WTC11 (cell line): ENCODE results near the gene TMX2. TPM values are rescaled to one million over a fixed set of nuclear protein-coding genes. Genes with fewer than 3 reads are reported as not detected.

Experiments
- ATAC-seq: fragments of 200-7000 bp; cut with Tn5 transposase; 2 replicates; pipeline ENCODE4 v1.10.0; 2021; ENCODE audit warnings: mild to moderate bottlenecking, moderate library complexity
- CTCF ChIA-PET: fragments of 300-600 bp; sonication (Branson Sonifier 250); formaldehyde crosslinking; loops from one replicate; lab custom pipeline; 2021; ENCODE audit warnings: antibody characterized with exemption; lab: Charles Lee
- POLR2A ChIA-PET: fragments of 350-600 bp; sonication (Branson Sonifier 250); formaldehyde crosslinking; loops from one replicate; lab custom pipeline; 2021; ENCODE audit warnings: antibody characterized with exemption; lab: Charles Lee
- DNase-seq: peaks from one replicate; pipeline ENCODE4 v3.0.0; 2021; ENCODE audit warnings: low spot score
- H3K27ac Mint-ChIP-seq: 2 replicates; pipeline ENCODE4 v1.8.0; 2021; ENCODE audit warnings: mixed read lengths
- H3K27me3 Mint-ChIP-seq: 2 replicates; pipeline ENCODE4 v1.8.0; 2021; ENCODE audit warnings: low read depth, mild to moderate bottlenecking, moderate library complexity, mixed read lengths
- H3K36me3 Mint-ChIP-seq: 2 replicates; pipeline ENCODE4 v1.8.0; 2021; ENCODE audit warnings: mixed read lengths
- H3K4me1 Mint-ChIP-seq: 2 replicates; pipeline ENCODE4 v1.8.0; 2022; ENCODE audit warnings: mixed read lengths
- H3K4me3 Mint-ChIP-seq: 2 replicates; pipeline ENCODE4 v1.8.0; 2021; ENCODE audit warnings: mild to moderate bottlenecking, moderate library complexity, mixed read lengths
- H3K9me3 Mint-ChIP-seq: 2 replicates; pipeline ENCODE4 v1.8.0; 2021; ENCODE audit warnings: mixed read lengths
- AFF4 ChIP-seq: sonication (generic); formaldehyde crosslinking; IDR thresholded peaks from 2 replicates; pipeline ENCODE4 v1.8.1; 2023; ENCODE audit warnings: mild to moderate bottlenecking, missing genetic modification reagents, borderline replicate concordance
- ATF6 ChIP-seq: sonication (generic); formaldehyde crosslinking; IDR thresholded peaks from 2 replicates; pipeline ENCODE4 v1.8.1; 2023; ENCODE audit warnings: mild to moderate bottlenecking, missing genetic modification reagents
- CREM ChIP-seq: sonication (generic); formaldehyde crosslinking; IDR thresholded peaks from 2 replicates; pipeline ENCODE4 v1.8.1; 2022; ENCODE audit warnings: mild to moderate bottlenecking, missing genetic modification reagents, moderate library complexity
- E2F1 ChIP-seq: sonication (generic); formaldehyde crosslinking; IDR thresholded peaks from 2 replicates; pipeline ENCODE4 v1.8.0; 2022; ENCODE audit warnings: mild to moderate bottlenecking, missing genetic modification reagents
- GABPB1 ChIP-seq: sonication (generic); formaldehyde crosslinking; IDR thresholded peaks from 2 replicates; pipeline ENCODE4 v1.8.1; 2023; ENCODE audit warnings: mild to moderate bottlenecking, missing genetic modification reagents
- GRHL2 ChIP-seq: fragments of 250-450 bp; sonication (Bioruptor Pico); IDR thresholded peaks from 2 replicates; pipeline ENCODE4 v1.8.0; 2022; ENCODE audit warnings: mild to moderate bottlenecking, moderate library complexity; ENCODE audit not compliant: insufficient replicate concordance, severe bottlenecking
- IRF2 ChIP-seq: sonication (generic); formaldehyde crosslinking; IDR thresholded peaks from 2 replicates; pipeline ENCODE4 v1.8.0; 2022; ENCODE audit warnings: low read depth, missing genetic modification reagents, borderline replicate concordance
- MYBL2 ChIP-seq: sonication (generic); formaldehyde crosslinking; IDR thresholded peaks from 2 replicates; pipeline ENCODE4 v1.8.1; 2023; ENCODE audit warnings: mild to moderate bottlenecking, moderate library complexity, missing genetic modification reagents
- PRDM15 ChIP-seq: sonication (generic); formaldehyde crosslinking; IDR thresholded peaks from 2 replicates; pipeline ENCODE4 v1.8.0; 2022; ENCODE audit warnings: missing genetic modification reagents
- PRRX2 ChIP-seq: fragments of 250-450 bp; sonication (Bioruptor Pico); IDR thresholded peaks from 2 replicates; pipeline ENCODE4 v1.8.0; 2021; ENCODE audit warnings: mild to moderate bottlenecking
- RORB ChIP-seq: fragments of 250-450 bp; sonication (Bioruptor Pico); IDR thresholded peaks from 2 replicates; pipeline ENCODE4 v1.9.0; 2021; ENCODE audit warnings: mild to moderate bottlenecking
- SP1 ChIP-seq: sonication (generic); formaldehyde crosslinking; conservative IDR thresholded peaks from 2 replicates; pipeline ENCODE4 v1.8.1; 2022; ENCODE audit warnings: missing genetic modification reagents
- TEAD4 ChIP-seq: sonication (generic); formaldehyde crosslinking; IDR thresholded peaks from 2 replicates; pipeline ENCODE4 v1.8.0; 2022; ENCODE audit warnings: mild to moderate bottlenecking, missing genetic modification reagents
- ZBTB21 ChIP-seq: sonication (generic); formaldehyde crosslinking; IDR thresholded peaks from 2 replicates; pipeline ENCODE4 v1.8.1; 2023; ENCODE audit warnings: mild to moderate bottlenecking, missing genetic modification reagents, borderline replicate concordance
- ZNF121 ChIP-seq: sonication (generic); formaldehyde crosslinking; IDR thresholded peaks from 2 replicates; pipeline ENCODE4 v1.8.0; 2023; ENCODE audit warnings: missing genetic modification reagents
- ZNF232 ChIP-seq: sonication (generic); formaldehyde crosslinking; IDR thresholded peaks from 2 replicates; pipeline ENCODE4 v1.8.0; 2022; ENCODE audit warnings: mild to moderate bottlenecking, missing genetic modification reagents
- ZNF317 ChIP-seq: sonication (generic); formaldehyde crosslinking; IDR thresholded peaks from 2 replicates; pipeline ENCODE4 v1.8.1; 2023; ENCODE audit warnings: low read depth, mild to moderate bottlenecking, moderate library complexity, missing genetic modification reagents, borderline replicate concordance
- ZNF423 ChIP-seq: fragments of 250-450 bp; sonication (Bioruptor Pico); IDR thresholded peaks from 2 replicates; pipeline ENCODE4 v2.1.2; 2022; ENCODE audit warnings: mild to moderate bottlenecking, moderate library complexity
- ZNF671 ChIP-seq: fragments of 250-450 bp; sonication (Bioruptor Pico); IDR thresholded peaks from 2 replicates; pipeline ENCODE4 v1.8.0; 2021; ENCODE audit warnings: mild to moderate bottlenecking
- total RNA-seq: library from RNA; stranded (reverse); gene quantifications from 3 replicates; pipeline ENCODE4 v1.2.3, GENCODE V29; 2021
- TF ChIP-seq, protein P1 (sequence below): fragments of 250-450 bp; sonication (Bioruptor Pico); IDR thresholded peaks from 2 replicates; pipeline ENCODE4 v1.9.0; 2021; ENCODE audit warnings: moderate library complexity, mild to moderate bottlenecking, inconsistent platforms, borderline replicate concordance
- TF ChIP-seq, protein P2 (sequence below): sonication (generic); formaldehyde crosslinking; IDR thresholded peaks from 2 replicates; pipeline ENCODE4 v1.8.1; 2022; ENCODE audit warnings: low read depth, missing genetic modification reagents, borderline replicate concordance

The TMX2 gene
- total RNA-seq, 1 experiment from 2014 or later = 85.4 TPM

GRCh38 chr11:57762235-57762861 lies 50.0 kb downstream of the TMX2 start:
- ChIA-PET POLR2A (interaction anchor here (0.6 to 8.2 kb wide), 4 partner anchors 16 to 262 kb away, joined by 3 to 188 read pairs (median 12); partner anchors contain the start of gene SELENOH), CTCF (interaction anchor here (3.1 to 8.0 kb wide), 3 partner anchors 11 to 37 kb away, joined by 23 to 110 read pairs (median 43); partner anchors contain the start of gene BTBD18)
- peak overlapping the region; percentile 96 for H3K27ac Mint-ChIP-seq
- H3K4me1 Mint-ChIP-seq = peaks cover 39% of the 10 kb centered on the region
- ATAC-seq (no peak), DNase-seq (no peak)
- no peaks in the 10 kb centered on the region for H3K27me3 Mint-ChIP-seq
- peaks cover 19% of the 10 kb centered on the region for H3K36me3 Mint-ChIP-seq
- peak overlapping the region; percentile 99 for H3K4me3 Mint-ChIP-seq
- TF ChIP-seq IRF2 = no peak
- TF ChIP-seq TEAD4 (CRISPR knock-in tag) = no peak
- TF ChIP-seq ZBTB21 (CRISPR knock-in tag) = no peak
- no peak for TF ChIP-seq ATF6 (CRISPR knock-in tag)
- no peak for TF ChIP-seq SP1
- TF ChIP-seq ZNF232 (CRISPR knock-in tag) = no peak
- TF ChIP-seq GRHL2 (CRISPR knock-in tag) = no peak
- no peak for TF ChIP-seq E2F1 (CRISPR knock-in tag)
- TF ChIP-seq, protein P1, sequence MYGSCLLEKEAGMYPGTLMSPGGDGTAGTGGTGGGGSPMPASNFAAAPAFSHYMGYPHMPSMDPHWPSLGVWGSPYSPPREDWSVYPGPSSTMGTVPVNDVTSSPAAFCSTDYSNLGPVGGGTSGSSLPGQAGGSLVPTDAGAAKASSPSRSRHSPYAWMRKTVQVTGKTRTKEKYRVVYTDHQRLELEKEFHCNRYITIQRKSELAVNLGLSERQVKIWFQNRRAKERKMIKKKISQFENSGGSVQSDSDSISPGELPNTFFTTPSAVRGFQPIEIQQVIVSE (CRISPR knock-in tag) = no peak
- TF ChIP-seq CREM (CRISPR knock-in tag) = no peak
- no peak for TF ChIP-seq ZNF671 (CRISPR knock-in tag)
- no peak for TF ChIP-seq ZNF423 (CRISPR knock-in tag)
- TF ChIP-seq MYBL2 (CRISPR knock-in tag) = no peak
- peaks cover 5% of the 10 kb centered on the region for H3K9me3 Mint-ChIP-seq

DNA sequence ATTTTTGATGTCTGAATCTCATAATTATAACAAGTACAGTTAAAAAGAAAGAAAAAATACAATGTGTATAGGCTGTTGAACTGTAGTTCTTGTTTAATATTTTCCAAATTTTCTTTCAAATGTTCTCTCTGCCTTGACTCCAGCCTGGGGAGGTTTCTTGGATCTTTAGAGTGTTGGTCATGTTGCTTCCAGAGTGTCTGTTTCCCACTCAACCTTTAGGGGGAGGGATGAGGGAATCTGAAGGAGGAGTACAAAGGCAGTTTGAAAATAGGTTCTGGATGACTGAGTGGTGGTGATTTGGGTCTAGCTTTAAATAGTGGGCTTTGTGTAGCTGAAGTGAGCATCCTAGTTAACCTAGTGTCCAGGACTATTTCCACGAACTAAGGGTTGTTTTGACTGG lies 51.2 kb downstream of the TMX2 start:
- H3K36me3 Mint-ChIP-seq = peaks cover 22% of the 10 kb centered on the region
- POLR2A ChIA-PET = interaction anchor here (0.6 to 8.2 kb wide), 5 partner anchors 9 to 281 kb away, joined by 3 to 188 read pairs (median 11); partner anchors contain the start of gene SELENOH
- CTCF ChIA-PET = interaction anchor here (0.5 to 8.0 kb wide), 7 partner anchors 12 to 751 kb away, joined by 3 to 110 read pairs (median 4); partner anchors contain the start of genes BTBD18 and SELENOH
- peak overlapping the region; percentile 90 for H3K27ac Mint-ChIP-seq
- peaks cover 42% of the 10 kb centered on the region for H3K4me1 Mint-ChIP-seq
- H3K9me3 Mint-ChIP-seq = peaks cover 5% of the 10 kb centered on the region
- H3K4me3 Mint-ChIP-seq = peak overlapping the region; percentile 99
- DNase-seq = no peak
- no peaks in the 10 kb centered on the region for H3K27me3 Mint-ChIP-seq
- peak; percentile 46 for ATAC-seq
- no peak for TF ChIP-seq PRRX2 (CRISPR knock-in tag)
- TF ChIP-seq AFF4 (CRISPR knock-in tag) = no peak
- TF ChIP-seq ZNF317 (CRISPR knock-in tag) = no peak
- no peak for TF ChIP-seq ZNF121 (CRISPR knock-in tag)
- TF ChIP-seq RORB (CRISPR knock-in tag) = no peak
- no peak for TF ChIP-seq PRDM15 (CRISPR knock-in tag)
- no peak for TF ChIP-seq GABPB1 (CRISPR knock-in tag)
- TF ChIP-seq, protein P2, sequence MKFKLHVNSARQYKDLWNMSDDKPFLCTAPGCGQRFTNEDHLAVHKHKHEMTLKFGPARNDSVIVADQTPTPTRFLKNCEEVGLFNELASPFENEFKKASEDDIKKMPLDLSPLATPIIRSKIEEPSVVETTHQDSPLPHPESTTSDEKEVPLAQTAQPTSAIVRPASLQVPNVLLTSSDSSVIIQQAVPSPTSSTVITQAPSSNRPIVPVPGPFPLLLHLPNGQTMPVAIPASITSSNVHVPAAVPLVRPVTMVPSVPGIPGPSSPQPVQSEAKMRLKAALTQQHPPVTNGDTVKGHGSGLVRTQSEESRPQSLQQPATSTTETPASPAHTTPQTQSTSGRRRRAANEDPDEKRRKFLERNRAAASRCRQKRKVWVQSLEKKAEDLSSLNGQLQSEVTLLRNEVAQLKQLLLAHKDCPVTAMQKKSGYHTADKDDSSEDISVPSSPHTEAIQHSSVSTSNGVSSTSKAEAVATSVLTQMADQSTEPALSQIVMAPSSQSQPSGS (CRISPR knock-in tag) = no peak
